GM04504 (cell line): ENCODE results near the gene KDM5A.
"Not testable (repeated sequence)": the region's sequence is repeated elsewhere in the genome, so short reads cannot be mapped to it uniquely, and the experiment has no call there.

Source experiments
- DNase-seq: peaks from one replicate; pipeline ENCODE4 v3.0.0-alpha.2; 2012; ENCODE audit warnings: low read depth

Gene KDM5A

GRCh38 chr12:389142-390096, at the start of gene KDM5A:
Gene KDM5A, minus strand, starts transcription at chr12:389320. Its CDS starts 229 bp downstream, at chr12:389091.
- DNase-seq: peak; percentile 88

- DNase-seq: not testable (repeated sequence)
Measured at GRCh38 chr12:435737-436136, 46.6 kb upstream of the KDM5A start.

GRCh38 chr12:422526-422925, 33.4 kb upstream of the KDM5A start:
- DNase-seq: no peak

DNA sequence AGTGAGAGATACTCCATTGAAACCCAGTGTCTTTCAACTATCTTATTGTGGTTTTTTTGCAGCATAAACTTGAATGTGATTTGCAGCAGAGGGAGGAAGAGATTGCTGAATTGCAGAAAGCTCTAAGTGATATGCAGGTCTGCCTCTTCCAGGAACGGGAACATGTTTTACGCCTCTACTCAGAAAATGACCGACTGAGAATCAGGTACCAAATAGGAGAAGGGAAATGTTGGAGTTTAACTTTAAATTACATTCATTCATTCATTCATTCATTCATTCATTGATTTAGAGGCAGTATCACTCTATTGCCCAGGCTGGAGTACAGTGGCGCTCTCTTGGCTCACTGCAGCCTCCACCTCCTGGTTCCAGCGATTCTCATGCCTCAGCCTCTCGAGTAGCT, 29.3 kb upstream of the KDM5A start:
- no peak for DNase-seq

GRCh38 chr12:414859-415258, 25.7 kb upstream of the KDM5A start:
- no peak for DNase-seq

- no peak for DNase-seq
Measured at GRCh38 chr12:402029-402389, 12.9 kb upstream of the KDM5A start.

- DNase-seq: peak; percentile 84
Measured at GRCh38 chr12:401235-402028, 12.3 kb upstream of the KDM5A start, which contains the start of gene CCDC77. Gene CCDC77, plus strand, starts transcription at chr12:401644. Its CDS starts 7,740 bp downstream, at chr12:409384.

- no peak for DNase-seq
Measured at GRCh38 chr12:400828-401227, 11.7 kb upstream of the KDM5A start.

DNA sequence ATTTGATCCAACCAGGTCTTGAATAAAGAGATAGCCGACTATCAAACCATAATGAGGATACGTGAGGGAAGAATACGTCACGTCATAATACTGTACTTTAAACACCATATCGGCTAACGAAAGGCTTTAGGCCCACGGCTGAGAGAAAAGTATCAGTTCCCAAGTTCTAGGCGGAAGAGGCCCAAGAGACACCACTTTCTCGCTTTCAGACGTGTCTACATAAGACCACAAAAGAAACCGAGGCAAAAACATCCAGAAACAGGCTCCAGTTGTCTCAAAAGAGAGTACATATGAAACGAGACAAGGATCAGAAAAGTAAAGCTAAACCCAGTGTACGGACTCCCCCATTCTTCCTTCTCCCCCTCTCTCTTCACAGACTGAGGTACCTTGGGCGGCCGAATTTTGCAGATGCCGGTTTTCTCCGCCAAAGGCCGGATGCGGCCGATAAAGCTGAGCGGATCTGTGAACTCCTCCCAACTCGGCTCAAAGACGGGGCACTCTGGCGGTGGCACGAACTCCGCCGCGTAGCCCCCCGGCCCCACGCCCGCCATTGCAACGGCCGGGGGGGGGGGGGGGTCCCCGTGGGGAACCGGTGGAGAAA, 479 bp downstream of the KDM5A start:
- DNase-seq: no peak

DNA sequence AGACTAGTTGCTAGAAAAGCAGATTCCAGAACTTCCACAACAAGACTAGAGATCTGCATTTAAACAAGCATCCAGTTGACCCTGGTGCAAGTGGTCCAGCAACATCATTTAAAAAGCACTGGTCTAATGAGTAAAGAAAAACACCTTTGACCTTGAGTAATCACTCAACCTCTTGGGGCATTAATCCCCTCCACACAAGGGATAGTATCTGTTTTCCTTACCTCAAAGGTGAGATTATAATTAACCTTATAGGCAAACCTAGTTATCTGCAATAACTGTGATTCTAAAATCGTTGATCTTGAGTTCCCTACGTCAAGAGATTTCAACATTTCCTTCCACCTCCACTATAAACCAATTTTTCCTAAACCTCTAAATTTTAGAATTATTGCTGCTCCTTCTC, 1.1 kb downstream of the KDM5A start:
- no peak for DNase-seq

GRCh38 chr12:386651-387050, 2.5 kb downstream of the KDM5A start:
- no peak for DNase-seq

- not testable (repeated sequence) for DNase-seq
Measured at GRCh38 chr12:370739-371485, 18.2 kb downstream of the KDM5A start.

DNA sequence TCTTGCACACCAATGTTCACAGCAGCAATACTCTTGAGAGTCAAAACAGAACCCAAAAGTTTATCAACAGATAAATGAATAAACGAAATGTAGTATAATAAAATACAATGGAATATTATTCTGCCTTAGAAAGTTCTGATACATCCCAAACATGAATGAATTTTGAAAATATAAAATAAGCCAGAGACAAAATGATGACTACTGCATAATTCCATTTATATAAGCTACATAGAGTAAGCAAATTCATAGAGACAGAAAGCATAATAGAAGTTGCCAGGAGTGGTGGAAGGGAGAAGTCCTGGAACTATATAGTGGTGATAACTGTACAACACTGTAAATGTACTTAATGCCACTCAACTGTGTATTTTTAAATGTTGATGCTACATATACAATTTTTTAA, 21.1 kb downstream of the KDM5A start:
- no peak for DNase-seq

- no peak for DNase-seq
Measured at GRCh38 chr12:366820-367219, 22.3 kb downstream of the KDM5A start.

- no peak for DNase-seq
Measured at GRCh38 chr12:359091-359490, 30.0 kb downstream of the KDM5A start.

DNA sequence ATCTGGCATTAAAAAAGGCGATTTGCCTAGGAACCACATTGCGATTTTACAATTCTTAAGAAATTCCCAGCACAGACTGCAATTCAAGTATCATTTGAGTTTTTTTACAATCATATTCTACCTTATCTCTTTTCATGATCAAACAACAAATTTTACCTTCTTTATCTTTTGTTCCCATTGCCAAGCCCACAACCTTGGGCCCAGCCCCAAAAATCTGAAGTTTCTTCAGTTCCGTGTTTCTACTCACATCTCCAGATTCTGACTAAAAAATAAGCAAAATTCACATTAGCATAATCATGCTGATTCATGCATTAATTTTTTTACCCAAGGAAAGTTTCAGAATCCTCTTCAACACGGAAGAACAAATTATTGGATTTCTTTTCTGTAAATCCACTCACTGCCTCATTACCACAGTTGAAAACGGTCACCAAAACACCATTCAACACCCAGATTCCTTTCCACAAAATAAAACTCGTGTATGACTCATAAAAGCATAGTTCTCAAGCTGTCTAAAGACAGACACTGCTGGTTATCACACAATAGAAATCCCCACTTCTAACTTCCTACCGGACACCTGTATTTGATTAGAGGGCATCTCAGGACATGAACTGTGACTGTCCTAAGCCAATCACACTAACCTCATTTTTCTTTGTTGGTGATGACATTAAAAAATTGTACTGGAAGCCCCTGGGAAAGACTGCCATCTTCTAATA, 32.7 kb downstream of the KDM5A start:
- peak; percentile 35 for DNase-seq

DNA sequence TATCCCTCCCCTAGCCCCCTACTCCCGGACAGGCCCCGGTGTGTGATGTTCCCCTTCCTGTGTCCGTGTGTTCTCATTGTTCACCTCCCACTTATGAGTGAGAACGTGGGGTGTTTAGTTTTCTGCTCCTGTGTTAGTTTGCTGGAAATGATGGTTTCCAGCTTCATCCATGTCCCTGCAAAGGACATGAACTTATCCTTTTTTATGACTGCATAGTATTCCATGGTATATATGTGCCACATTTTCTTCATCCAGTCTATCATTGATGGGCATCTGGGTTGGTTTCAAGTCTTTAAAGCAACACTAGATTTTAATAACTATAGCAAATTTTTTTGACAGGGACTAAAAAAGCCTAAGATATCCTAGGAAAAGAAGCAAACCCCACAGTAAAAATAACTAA, 37.9 kb downstream of the KDM5A start:
- not testable (repeated sequence) for DNase-seq

DNA sequence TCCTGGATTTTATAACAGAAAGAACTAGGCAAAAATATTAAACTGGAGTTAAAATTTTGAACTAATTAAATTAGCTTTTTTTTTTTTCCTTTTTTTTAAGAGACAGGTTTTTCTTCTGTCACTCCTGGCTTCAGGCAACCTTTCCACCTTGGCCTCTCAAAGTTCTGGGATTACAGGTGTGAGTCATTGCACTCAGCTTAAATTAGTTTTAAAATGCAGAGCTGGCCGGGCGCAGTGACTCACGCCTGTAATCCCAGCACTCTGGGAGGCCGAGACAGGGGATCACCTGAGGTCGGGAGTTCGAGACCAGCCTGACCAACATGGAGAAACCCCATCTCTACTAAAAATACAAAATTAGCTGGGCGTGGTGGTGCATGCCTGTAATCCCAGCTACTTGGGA, 39.5 kb downstream of the KDM5A start:
- not testable (repeated sequence) for DNase-seq

DNA sequence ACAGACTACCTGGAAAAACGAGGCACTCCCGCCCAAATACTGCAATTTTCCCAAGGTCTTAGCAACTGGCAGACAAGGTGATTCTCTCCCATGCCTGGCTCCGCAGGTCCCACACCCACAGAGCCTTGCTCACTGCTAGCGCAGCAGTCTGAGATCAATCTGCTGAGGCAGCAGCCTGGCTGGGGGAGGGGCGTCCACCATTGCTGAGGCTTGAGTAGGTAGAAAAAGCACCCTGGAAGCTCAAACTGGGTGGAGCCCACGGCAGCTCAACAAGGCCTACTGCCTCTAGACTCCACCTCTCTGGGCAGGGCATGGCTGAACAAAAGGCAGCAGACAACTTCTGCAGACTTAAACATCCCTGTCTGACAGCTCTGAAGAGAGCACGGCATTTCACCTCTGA, 46.1 kb downstream of the KDM5A start:
- not testable (repeated sequence) for DNase-seq

- no peak for DNase-seq
Measured at GRCh38 chr12:337039-337438, 52.1 kb downstream of the KDM5A start.

- DNase-seq: no peak
Measured at GRCh38 chr12:334125-334524, 55.0 kb downstream of the KDM5A start.
